HCT116 (cell line): Measurements from ENCODE around the gene CLCA2. TPM values are rescaled to one million over a fixed set of nuclear protein-coding genes. Genes with fewer than 3 reads are reported as not detected.

Source experiments
- ATAC-seq: fragments of 200-7000 bp; cut with Tn5 transposase; 2 replicates; pipeline ENCODE4 v1.9.1; 2020; ENCODE audit warnings: mild to moderate bottlenecking, moderate library complexity
- BruUV-seq: library from RNA; stranded (reverse); fragments of 400-500 nt; replicated peaks from 2 replicates; lab custom pipeline; 2021; lab: Mats Ljungman, UMichigan
- CTCF ChIA-PET: fragments of 300-600 bp; sonication (Branson Sonifier 250); formaldehyde crosslinking; loops from one replicate; lab custom pipeline; 2021; ENCODE audit warnings: antibody characterized with exemption; lab: Charles Lee
- POLR2A ChIA-PET: fragments of 300-600, 350-600 bp; sonication (Branson Sonifier 250); formaldehyde crosslinking; loops from one replicate; lab custom pipeline; 2021; ENCODE audit warnings: antibody characterized with exemption; lab: Charles Lee
- RAD21 ChIA-PET, 2 experiments: fragments of 300-600 bp; sonication (Branson Sonifier 250); formaldehyde crosslinking; loops; one replicate each; lab custom pipeline; 2023; ENCODE audit warnings: low total read pairs in 2 of 2; ENCODE audit not compliant: uncharacterized antibody in 2 of 2, unreplicated experiment in 2 of 2, low non-redundant PET in 1 of 2; lab: Charles Lee
- DNase-seq: peaks from one replicate; pipeline ENCODE4 v3.0.0-alpha.2; 2010; ENCODE audit warnings: low read depth, low spot score
- H2AFZ ChIP-seq: fragments of 200-600 bp; shearing (Covaris generic), sonication (generic); 2 replicates; pipeline ENCODE4 v1.6.1; 2017; ENCODE audit warnings: low read depth, mixed run types, mixed read lengths, antibody characterized with exemption, low read length; ENCODE audit not compliant: poor library complexity, severe bottlenecking
- H3K27ac ChIP-seq: 2 replicates; pipeline ENCODE4 v1.5.1; 2012; ENCODE audit warnings: low read depth, low read length
- H3K27me3 ChIP-seq: fragments of 200-600 bp; sonication (generic); 2 replicates; pipeline ENCODE4 v1.6.1; 2016; ENCODE audit warnings: mixed run types, low read length, mixed read lengths; ENCODE audit not compliant: insufficient read depth
- H3K36me3 ChIP-seq, 2 experiments: fragments of 200-500 bp in 1 of 2; fragments of 200-600 bp in 1 of 2; sonication (Bioruptor generic) in 1 of 2; sonication (generic) in 1 of 2; 2 replicates each; pipeline versions ENCODE4 v1.5.1 to v1.6.1; 2014 to 2016; ENCODE audit warnings: low read length in 2 of 2, inconsistent platforms in 1 of 2, mixed read lengths in 1 of 2, mixed run types in 1 of 2; ENCODE audit not compliant: insufficient read depth in 2 of 2, control insufficient read depth in 1 of 2
- H3K4me1 ChIP-seq, 2 experiments: fragments of 200-600 bp in 1 of 2; sonication (generic) in 1 of 2; 2 replicates each; pipeline versions ENCODE4 v1.5.1 to v1.6.1; 2012 to 2017; ENCODE audit warnings: low read length in 2 of 2, inconsistent platforms in 1 of 2, mild to moderate bottlenecking in 1 of 2, mixed read lengths in 1 of 2, mixed run types in 1 of 2, moderate library complexity in 1 of 2; ENCODE audit not compliant: insufficient read depth in 2 of 2, control insufficient read depth in 1 of 2
- H3K4me2 ChIP-seq: fragments of 200-600 bp; sonication (generic); 2 replicates; pipeline ENCODE4 v1.6.1; 2017; ENCODE audit warnings: mixed run types, low read length, mixed read lengths
- H3K4me3 ChIP-seq, 2 experiments: fragments of 200-600 bp in 1 of 2; sonication (generic) in 1 of 2; replicated peaks in 1 of 2; 2 replicates each; pipeline ENCODE4 v1.5.1; 2011 to 2016; ENCODE audit warnings: low read length in 2 of 2, control low read depth in 1 of 2, low read depth in 1 of 2, mild to moderate bottlenecking in 1 of 2, mixed read lengths in 1 of 2, mixed run types in 1 of 2
- H3K79me2 ChIP-seq: fragments of 200-600 bp; sonication (generic); 2 replicates; pipeline ENCODE4 v1.6.1; 2017; ENCODE audit warnings: mild to moderate bottlenecking, mixed run types, low read length, moderate library complexity, mixed read lengths; ENCODE audit not compliant: insufficient read depth
- H3K9ac ChIP-seq: fragments of 200-600 bp; sonication (generic); 2 replicates; pipeline ENCODE4 v1.6.1; 2016; ENCODE audit warnings: low read length, mixed read lengths
- H3K9me2 ChIP-seq: fragments of 200-600 bp; sonication (generic), shearing (Covaris generic); 2 replicates; pipeline ENCODE4 v1.6.1; 2017; ENCODE audit warnings: mixed run types, mild to moderate bottlenecking, moderate library complexity; ENCODE audit not compliant: insufficient read depth
- H3K9me3 ChIP-seq, 2 experiments: fragments of 200-500 bp in 1 of 2; fragments of 200-600 bp in 1 of 2; sonication (Bioruptor generic) in 1 of 2; sonication (generic) in 1 of 2; 2 replicates each; pipeline ENCODE4 v1.6.1; 2014 to 2017; ENCODE audit warnings: low read length in 2 of 2, mixed read lengths in 2 of 2, inconsistent platforms in 1 of 2, low read depth in 1 of 2, mild to moderate bottlenecking in 1 of 2, mixed run types in 1 of 2, moderate library complexity in 1 of 2; ENCODE audit not compliant: control insufficient read depth in 1 of 2, insufficient read depth in 1 of 2
- H4K20me1 ChIP-seq: fragments of 200-600 bp; sonication (generic), shearing (Covaris generic); 2 replicates; pipeline ENCODE4 v1.6.1; 2017; ENCODE audit warnings: mixed run types, mild to moderate bottlenecking, moderate library complexity; ENCODE audit not compliant: insufficient read depth
- CEBPB ChIP-seq: IDR thresholded peaks from 2 replicates; pipeline ENCODE4 v1.6.1; 2012; ENCODE audit warnings: low read depth
- CTCF ChIP-seq, 3 experiments: fragments of 200-600 bp in 1 of 3; sonication (generic) in 1 of 3; IDR thresholded peaks in 2 of 3; conservative IDR thresholded peaks in 1 of 3; 2 replicates each; pipeline ENCODE4 v1.5.1; 2012 to 2017; ENCODE audit warnings: low read depth in 2 of 3, low read length in 2 of 3, antibody characterized with exemption in 1 of 3, borderline replicate concordance in 1 of 3, control low read depth in 1 of 3, mild to moderate bottlenecking in 1 of 3, mixed read lengths in 1 of 3, mixed run types in 1 of 3, moderate library complexity in 1 of 3; ENCODE audit not compliant: insufficient read depth in 1 of 3
- FOSL1 ChIP-seq: IDR thresholded peaks from 2 replicates; pipeline ENCODE4 v1.6.1; 2012; ENCODE audit warnings: low read depth
- MAX ChIP-seq: IDR thresholded peaks from 2 replicates; pipeline ENCODE4 v1.6.1; 2012
- POLR2A ChIP-seq: IDR thresholded peaks from 2 replicates; pipeline ENCODE4 v1.7.0; 2011; ENCODE audit warnings: borderline replicate concordance; ENCODE audit not compliant: insufficient read depth, insufficient read length; ENCODE audit errors: extremely low read depth
- REST ChIP-seq: IDR thresholded peaks from 2 replicates; pipeline ENCODE4 v1.6.1; 2012; ENCODE audit warnings: low read depth
- SIN3A ChIP-seq: IDR thresholded peaks from 2 replicates; pipeline ENCODE4 v1.6.1; 2012; ENCODE audit warnings: low read depth
- SP1 ChIP-seq: IDR thresholded peaks from 2 replicates; pipeline ENCODE4 v1.6.1; 2012; ENCODE audit warnings: low read depth
- TCF7L2 ChIP-seq: IDR thresholded peaks from 2 replicates; pipeline ENCODE4 v1.7.0; 2011; ENCODE audit warnings: borderline replicate concordance, inconsistent platforms; ENCODE audit not compliant: insufficient read depth, insufficient read length; ENCODE audit errors: extremely low read depth
- ZFX ChIP-seq: fragments of 450-650 bp; IDR thresholded peaks from 2 replicates; pipeline ENCODE4 v1.6.1; 2017
- intact Hi-C: fragments of 100-400 bp; cut with micrococcal nuclease; formaldehyde crosslinking; loops from 2 replicates; pipeline ENCODE4 v1.10.0; 2022
- total RNA-seq: library from RNA; stranded (reverse); gene quantifications from one replicate; pipeline ENCODE4 v1.2.1, GENCODE V29; 2021; ENCODE audit not compliant: unreplicated experiment

CLCA2 gene
- total RNA-seq, 1 experiment from 2014 or later: not detected

- no peak for TF ChIP-seq FOSL1
Measured at GRCh38 chr1:86382878-86383277, 41.1 kb upstream of the CLCA2 start (continued).

GRCh38 chr1:86387916-86388627, 35.9 kb upstream of the CLCA2 start:
- ATAC-seq (no peak), DNase-seq (no peak)
- POLR2A ChIA-PET: no interaction called here
- CTCF ChIA-PET: no interaction called here
- Histone ChIP-seq H3K27ac (no peak overlapping the region), H3K9ac (no peak overlapping the region), H3K79me2 (peaks cover 18% of the 10 kb centered on the region), H4K20me1 (no peaks in the 10 kb centered on the region), H3K36me3 (no peaks in the 10 kb centered on the region), H3K9me3 (no peaks in the 10 kb centered on the region), H3K9me2 (no peaks in the 10 kb centered on the region), H3K4me1 (no peaks in the 10 kb centered on the region), H2AFZ (no peak overlapping the region), H3K27me3 (no peaks in the 10 kb centered on the region), H3K4me2 (no peak overlapping the region), H3K4me3 (no peak overlapping the region)
- BruUV-seq: no TSS peak
- TF ChIP-seq TCF7L2 (no peak), ZFX (no peak), SP1 (no peak), REST (no peak), SIN3A (no peak), MAX (no peak), CTCF (IDR thresholded peaks at IDR 0.05 in 2 of 3, conservative IDR thresholded peaks at IDR 0.05 in 1 of 3; ENCODE audit: borderline replicate concordance in 1 of 3, insufficient read depth in 1 of 3, low read depth in 2 of 3, low read length in 2 of 3) (no peak), CEBPB (no peak), POLR2A (no peak)
- RAD21 ChIA-PET: no interaction called here
- intact Hi-C loops: loop anchor here (10.0 kb wide), 1 partner anchor 697 kb away; no protein-coding TSS in a partner anchor
